Measurements from ENCODE around the gene DCLK3.

GRCh38 chr3:36677331-36678007 is 86.9 kb downstream of the DCLK3 start:
- TF ChIP-seq, protein P1, sequence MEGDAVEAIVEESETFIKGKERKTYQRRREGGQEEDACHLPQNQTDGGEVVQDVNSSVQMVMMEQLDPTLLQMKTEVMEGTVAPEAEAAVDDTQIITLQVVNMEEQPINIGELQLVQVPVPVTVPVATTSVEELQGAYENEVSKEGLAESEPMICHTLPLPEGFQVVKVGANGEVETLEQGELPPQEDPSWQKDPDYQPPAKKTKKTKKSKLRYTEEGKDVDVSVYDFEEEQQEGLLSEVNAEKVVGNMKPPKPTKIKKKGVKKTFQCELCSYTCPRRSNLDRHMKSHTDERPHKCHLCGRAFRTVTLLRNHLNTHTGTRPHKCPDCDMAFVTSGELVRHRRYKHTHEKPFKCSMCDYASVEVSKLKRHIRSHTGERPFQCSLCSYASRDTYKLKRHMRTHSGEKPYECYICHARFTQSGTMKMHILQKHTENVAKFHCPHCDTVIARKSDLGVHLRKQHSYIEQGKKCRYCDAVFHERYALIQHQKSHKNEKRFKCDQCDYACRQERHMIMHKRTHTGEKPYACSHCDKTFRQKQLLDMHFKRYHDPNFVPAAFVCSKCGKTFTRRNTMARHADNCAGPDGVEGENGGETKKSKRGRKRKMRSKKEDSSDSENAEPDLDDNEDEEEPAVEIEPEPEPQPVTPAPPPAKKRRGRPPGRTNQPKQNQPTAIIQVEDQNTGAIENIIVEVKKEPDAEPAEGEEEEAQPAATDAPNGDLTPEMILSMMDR (IDR thresholded peaks at IDR 0.05; ENCODE audit: insufficient read depth, low read length) = no peak
- TF ChIP-seq REST (IDR thresholded peaks at IDR 0.05; ENCODE audit: insufficient replicate concordance, low read depth) = no peak
- no peak for TF ChIP-seq POLR2AphosphoS5 (IDR thresholded peaks at IDR 0.05; ENCODE audit: low read depth)
- TF ChIP-seq GABPA (IDR thresholded peaks at IDR 0.05; ENCODE audit: low read depth) = no peak
